HCT116 (cell line): ENCODE measurements around the gene MAPK10. TPM values are rescaled to one million over a fixed set of nuclear protein-coding genes. Genes with fewer than 3 reads are reported as not detected.

Source experiments
- ATAC-seq: fragments of 200-7000 bp; cut with Tn5 transposase; 2 replicates; pipeline ENCODE4 v1.9.1; 2020; ENCODE audit warnings: mild to moderate bottlenecking, moderate library complexity
- BruUV-seq: library from RNA; stranded (reverse); fragments of 400-500 nt; replicated peaks from 2 replicates; lab custom pipeline; 2021; lab: Mats Ljungman, UMichigan
- CTCF ChIA-PET: fragments of 300-600 bp; sonication (Branson Sonifier 250); formaldehyde crosslinking; loops from one replicate; lab custom pipeline; 2021; ENCODE audit warnings: antibody characterized with exemption; lab: Charles Lee
- POLR2A ChIA-PET: fragments of 300-600, 350-600 bp; sonication (Branson Sonifier 250); formaldehyde crosslinking; loops from one replicate; lab custom pipeline; 2021; ENCODE audit warnings: antibody characterized with exemption; lab: Charles Lee
- RAD21 ChIA-PET, 2 experiments: fragments of 300-600 bp; sonication (Branson Sonifier 250); formaldehyde crosslinking; loops; one replicate each; lab custom pipeline; 2023; ENCODE audit warnings: low total read pairs in 2 of 2; ENCODE audit not compliant: uncharacterized antibody in 2 of 2, unreplicated experiment in 2 of 2, low non-redundant PET in 1 of 2; lab: Charles Lee
- DNase-seq: peaks from one replicate; pipeline ENCODE4 v3.0.0-alpha.2; 2010; ENCODE audit warnings: low read depth, low spot score
- H2AFZ ChIP-seq: fragments of 200-600 bp; shearing (Covaris generic), sonication (generic); 2 replicates; pipeline ENCODE4 v1.6.1; 2017; ENCODE audit warnings: low read depth, mixed run types, mixed read lengths, antibody characterized with exemption, low read length; ENCODE audit not compliant: poor library complexity, severe bottlenecking
- H3K27ac ChIP-seq: 2 replicates; pipeline ENCODE4 v1.5.1; 2012; ENCODE audit warnings: low read depth, low read length
- H3K27me3 ChIP-seq: fragments of 200-600 bp; sonication (generic); 2 replicates; pipeline ENCODE4 v1.6.1; 2016; ENCODE audit warnings: mixed run types, low read length, mixed read lengths; ENCODE audit not compliant: insufficient read depth
- H3K36me3 ChIP-seq, 2 experiments: fragments of 200-500 bp in 1 of 2; fragments of 200-600 bp in 1 of 2; sonication (Bioruptor generic) in 1 of 2; sonication (generic) in 1 of 2; 2 replicates each; pipeline versions ENCODE4 v1.5.1 to v1.6.1; 2014 to 2016; ENCODE audit warnings: low read length in 2 of 2, inconsistent platforms in 1 of 2, mixed read lengths in 1 of 2, mixed run types in 1 of 2; ENCODE audit not compliant: insufficient read depth in 2 of 2, control insufficient read depth in 1 of 2
- H3K4me1 ChIP-seq, 2 experiments: fragments of 200-600 bp in 1 of 2; sonication (generic) in 1 of 2; 2 replicates each; pipeline versions ENCODE4 v1.5.1 to v1.6.1; 2012 to 2017; ENCODE audit warnings: low read length in 2 of 2, inconsistent platforms in 1 of 2, mild to moderate bottlenecking in 1 of 2, mixed read lengths in 1 of 2, mixed run types in 1 of 2, moderate library complexity in 1 of 2; ENCODE audit not compliant: insufficient read depth in 2 of 2, control insufficient read depth in 1 of 2
- H3K4me2 ChIP-seq: fragments of 200-600 bp; sonication (generic); 2 replicates; pipeline ENCODE4 v1.6.1; 2017; ENCODE audit warnings: mixed run types, low read length, mixed read lengths
- H3K4me3 ChIP-seq, 2 experiments: fragments of 200-600 bp in 1 of 2; sonication (generic) in 1 of 2; replicated peaks in 1 of 2; 2 replicates each; pipeline ENCODE4 v1.5.1; 2011 to 2016; ENCODE audit warnings: low read length in 2 of 2, control low read depth in 1 of 2, low read depth in 1 of 2, mild to moderate bottlenecking in 1 of 2, mixed read lengths in 1 of 2, mixed run types in 1 of 2
- H3K79me2 ChIP-seq: fragments of 200-600 bp; sonication (generic); 2 replicates; pipeline ENCODE4 v1.6.1; 2017; ENCODE audit warnings: mild to moderate bottlenecking, mixed run types, low read length, moderate library complexity, mixed read lengths; ENCODE audit not compliant: insufficient read depth
- H3K9ac ChIP-seq: fragments of 200-600 bp; sonication (generic); 2 replicates; pipeline ENCODE4 v1.6.1; 2016; ENCODE audit warnings: low read length, mixed read lengths
- H3K9me2 ChIP-seq: fragments of 200-600 bp; sonication (generic), shearing (Covaris generic); 2 replicates; pipeline ENCODE4 v1.6.1; 2017; ENCODE audit warnings: mixed run types, mild to moderate bottlenecking, moderate library complexity; ENCODE audit not compliant: insufficient read depth
- H3K9me3 ChIP-seq, 2 experiments: fragments of 200-500 bp in 1 of 2; fragments of 200-600 bp in 1 of 2; sonication (Bioruptor generic) in 1 of 2; sonication (generic) in 1 of 2; 2 replicates each; pipeline ENCODE4 v1.6.1; 2014 to 2017; ENCODE audit warnings: low read length in 2 of 2, mixed read lengths in 2 of 2, inconsistent platforms in 1 of 2, low read depth in 1 of 2, mild to moderate bottlenecking in 1 of 2, mixed run types in 1 of 2, moderate library complexity in 1 of 2; ENCODE audit not compliant: control insufficient read depth in 1 of 2, insufficient read depth in 1 of 2
- H4K20me1 ChIP-seq: fragments of 200-600 bp; sonication (generic), shearing (Covaris generic); 2 replicates; pipeline ENCODE4 v1.6.1; 2017; ENCODE audit warnings: mixed run types, mild to moderate bottlenecking, moderate library complexity; ENCODE audit not compliant: insufficient read depth
- CBX3 ChIP-seq: IDR thresholded peaks from 2 replicates; pipeline ENCODE4 v1.6.1; 2012; ENCODE audit warnings: low read depth
- CEBPB ChIP-seq: IDR thresholded peaks from 2 replicates; pipeline ENCODE4 v1.6.1; 2012; ENCODE audit warnings: low read depth
- CTCF ChIP-seq, 3 experiments: fragments of 200-600 bp in 1 of 3; sonication (generic) in 1 of 3; IDR thresholded peaks in 2 of 3; conservative IDR thresholded peaks in 1 of 3; 2 replicates each; pipeline ENCODE4 v1.5.1; 2012 to 2017; ENCODE audit warnings: low read depth in 2 of 3, low read length in 2 of 3, antibody characterized with exemption in 1 of 3, borderline replicate concordance in 1 of 3, control low read depth in 1 of 3, mild to moderate bottlenecking in 1 of 3, mixed read lengths in 1 of 3, mixed run types in 1 of 3, moderate library complexity in 1 of 3; ENCODE audit not compliant: insufficient read depth in 1 of 3
- EGR1 ChIP-seq: IDR thresholded peaks from 2 replicates; pipeline ENCODE4 v1.6.1; 2012; ENCODE audit warnings: low read depth
- EZH2 ChIP-seq: fragments of 200-600 bp; sonication (generic); IDR thresholded peaks from 2 replicates; pipeline ENCODE4 v1.6.1; 2017; ENCODE audit warnings: antibody characterized with exemption, mixed run types
- EZH2phosphoT487 ChIP-seq: fragments of 200-600 bp; IDR thresholded peaks from 2 replicates; pipeline ENCODE4 v1.6.1; 2018; ENCODE audit warnings: antibody characterized with exemption, borderline replicate concordance
- JUND ChIP-seq: IDR thresholded peaks from 2 replicates; pipeline ENCODE4 v1.6.1; 2012
- POLR2A ChIP-seq: IDR thresholded peaks from 2 replicates; pipeline ENCODE4 v1.7.0; 2011; ENCODE audit warnings: borderline replicate concordance; ENCODE audit not compliant: insufficient read depth, insufficient read length; ENCODE audit errors: extremely low read depth
- RAD21 ChIP-seq: IDR thresholded peaks from 2 replicates; pipeline ENCODE4 v1.6.1; 2012; ENCODE audit warnings: low read depth, mild to moderate bottlenecking
- REST ChIP-seq: IDR thresholded peaks from 2 replicates; pipeline ENCODE4 v1.6.1; 2012; ENCODE audit warnings: low read depth
- SIN3A ChIP-seq: IDR thresholded peaks from 2 replicates; pipeline ENCODE4 v1.6.1; 2012; ENCODE audit warnings: low read depth
- SP1 ChIP-seq: IDR thresholded peaks from 2 replicates; pipeline ENCODE4 v1.6.1; 2012; ENCODE audit warnings: low read depth
- SRF ChIP-seq: IDR thresholded peaks from 2 replicates; pipeline ENCODE4 v1.6.1; 2012; ENCODE audit warnings: low read depth
- YY1 ChIP-seq: IDR thresholded peaks from 2 replicates; pipeline ENCODE4 v1.6.1; 2011; ENCODE audit warnings: low read length, low read depth, moderate library complexity, mild to moderate bottlenecking; ENCODE audit not compliant: insufficient replicate concordance; ENCODE audit errors: extremely low read depth
- ZFX ChIP-seq: fragments of 450-650 bp; IDR thresholded peaks from 2 replicates; pipeline ENCODE4 v1.6.1; 2017
- intact Hi-C: fragments of 100-400 bp; cut with micrococcal nuclease; formaldehyde crosslinking; loops from 2 replicates; pipeline ENCODE4 v1.10.0; 2022
- total RNA-seq: library from RNA; stranded (reverse); gene quantifications from one replicate; pipeline ENCODE4 v1.2.1, GENCODE V29; 2021; ENCODE audit not compliant: unreplicated experiment
- TF ChIP-seq, protein P1 (sequence below): IDR thresholded peaks from 2 replicates; pipeline ENCODE4 v1.6.1; 2012
- TF ChIP-seq, protein P2 (sequence below): IDR thresholded peaks from 2 replicates; pipeline ENCODE4 v1.6.1; 2011; ENCODE audit warnings: mild to moderate bottlenecking, low read length, moderate library complexity; ENCODE audit not compliant: insufficient replicate concordance; ENCODE audit errors: extremely low read depth
- TF ChIP-seq, protein P3 (sequence below): IDR thresholded peaks from 2 replicates; pipeline ENCODE4 v1.6.1; 2012

Gene MAPK10
- total RNA-seq, 1 experiment from 2014 or later, result 0.52 TPM

GRCh38 chr4:86283371-86283770 is 76.5 kb downstream of the MAPK10 start:
- H3K4me1 ChIP-seq, result no peaks in the 10 kb centered on the region
- H2AFZ ChIP-seq, result no peak overlapping the region
- H3K9ac ChIP-seq, result no peak overlapping the region
- no peak for TF ChIP-seq REST
- TF ChIP-seq EZH2phosphoT487, result no peak
- no peak for TF ChIP-seq SP1
- TF ChIP-seq CBX3, result no peak
- no peak for TF ChIP-seq JUND
- TF ChIP-seq, protein P1, sequence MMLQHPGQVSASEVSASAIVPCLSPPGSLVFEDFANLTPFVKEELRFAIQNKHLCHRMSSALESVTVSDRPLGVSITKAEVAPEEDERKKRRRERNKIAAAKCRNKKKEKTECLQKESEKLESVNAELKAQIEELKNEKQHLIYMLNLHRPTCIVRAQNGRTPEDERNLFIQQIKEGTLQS, result no peak
- TF ChIP-seq CTCF (IDR thresholded peaks at IDR 0.05 in 2 of 3, conservative IDR thresholded peaks at IDR 0.05 in 1 of 3; ENCODE audit: borderline replicate concordance in 1 of 3, insufficient read depth in 1 of 3, low read depth in 2 of 3, low read length in 2 of 3), result no peak
- no peak for TF ChIP-seq RAD21
- TF ChIP-seq SIN3A, result no peak
- no peak for TF ChIP-seq YY1
- no peak for TF ChIP-seq SRF
- TF ChIP-seq, protein P2, sequence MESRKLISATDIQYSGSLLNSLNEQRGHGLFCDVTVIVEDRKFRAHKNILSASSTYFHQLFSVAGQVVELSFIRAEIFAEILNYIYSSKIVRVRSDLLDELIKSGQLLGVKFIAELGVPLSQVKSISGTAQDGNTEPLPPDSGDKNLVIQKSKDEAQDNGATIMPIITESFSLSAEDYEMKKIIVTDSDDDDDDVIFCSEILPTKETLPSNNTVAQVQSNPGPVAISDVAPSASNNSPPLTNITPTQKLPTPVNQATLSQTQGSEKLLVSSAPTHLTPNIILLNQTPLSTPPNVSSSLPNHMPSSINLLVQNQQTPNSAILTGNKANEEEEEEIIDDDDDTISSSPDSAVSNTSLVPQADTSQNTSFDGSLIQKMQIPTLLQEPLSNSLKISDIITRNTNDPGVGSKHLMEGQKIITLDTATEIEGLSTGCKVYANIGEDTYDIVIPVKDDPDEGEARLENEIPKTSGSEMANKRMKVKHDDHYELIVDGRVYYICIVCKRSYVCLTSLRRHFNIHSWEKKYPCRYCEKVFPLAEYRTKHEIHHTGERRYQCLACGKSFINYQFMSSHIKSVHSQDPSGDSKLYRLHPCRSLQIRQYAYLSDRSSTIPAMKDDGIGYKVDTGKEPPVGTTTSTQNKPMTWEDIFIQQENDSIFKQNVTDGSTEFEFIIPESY, result no peak
- no peak for TF ChIP-seq ZFX
- TF ChIP-seq EGR1, result no peak
- TF ChIP-seq EZH2, result no peak
- TF ChIP-seq, protein P3, sequence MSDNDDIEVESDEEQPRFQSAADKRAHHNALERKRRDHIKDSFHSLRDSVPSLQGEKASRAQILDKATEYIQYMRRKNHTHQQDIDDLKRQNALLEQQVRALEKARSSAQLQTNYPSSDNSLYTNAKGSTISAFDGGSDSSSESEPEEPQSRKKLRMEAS, result no peak
- TF ChIP-seq POLR2A, result no peak
- no peak for TF ChIP-seq CEBPB
- BruUV-seq, result no TSS peak
- no peaks in the 10 kb centered on the region for H3K9me2 ChIP-seq
- intact Hi-C loops, result no loop called here
- ChIA-PET RAD21 (no interaction called here), POLR2A (no interaction called here), CTCF (no interaction called here)
- no peaks in the 10 kb centered on the region for H3K79me2 ChIP-seq
- DNase-seq (no peak), ATAC-seq (no peak)
- no peaks in the 10 kb centered on the region for H3K27me3 ChIP-seq
- no peak overlapping the region for H3K4me3 ChIP-seq
- no peaks in the 10 kb centered on the region for H3K9me3 ChIP-seq
- H3K4me2 ChIP-seq, result no peak overlapping the region
- no peak overlapping the region for H3K27ac ChIP-seq
- H4K20me1 ChIP-seq, result no peaks in the 10 kb centered on the region
- H3K36me3 ChIP-seq, result no peaks in the 10 kb centered on the region
